HuH-7.5 (cell line): ENCODE data around the gene SNCAIP.
A peak's percentile ranks its signal among the peaks of the same experiment; 100 is the strongest.

Experiments used
- DNase-seq: peaks from one replicate; pipeline ENCODE4 v3.0.0; 2011; ENCODE audit warnings: low spot score

The SNCAIP gene

DNA sequence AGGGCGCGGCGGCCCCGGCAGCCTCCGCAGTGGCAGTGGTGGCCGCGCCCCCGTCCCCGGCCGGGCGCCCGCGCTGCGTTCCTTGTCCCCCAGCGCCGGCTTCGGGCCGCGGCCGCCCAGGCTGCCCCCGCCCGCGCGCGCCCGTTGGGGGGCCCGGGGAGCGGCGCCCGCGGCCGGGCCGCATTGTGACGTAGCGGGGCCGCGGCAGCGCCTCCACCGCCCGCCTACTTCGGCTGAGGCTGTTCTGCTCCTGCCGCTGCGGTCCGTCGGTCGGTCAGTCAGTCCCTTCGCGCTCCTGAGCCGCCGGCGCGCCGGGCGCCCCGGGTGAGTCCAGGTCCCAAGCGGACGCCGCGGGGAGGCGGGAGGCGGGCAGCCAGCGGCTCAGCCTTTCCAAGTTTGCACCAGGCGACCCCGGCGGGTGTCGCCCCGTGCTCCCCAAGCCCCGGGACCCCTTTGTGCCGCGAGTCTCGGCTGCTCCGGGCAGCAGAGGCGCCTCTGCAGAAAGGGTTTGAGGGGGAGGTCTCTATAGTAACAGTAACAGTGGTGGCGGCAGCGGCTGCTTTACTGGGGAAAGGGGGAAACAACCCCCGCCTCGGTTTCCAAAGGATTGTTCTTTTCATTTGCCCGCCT lies at the start of gene SNCAIP:
TSS of gene SNCAIP (plus strand) at position 277 of the 630 bp plus-strand sequence. CDS start 78,898 bp downstream, outside the sequence.
- DNase-seq = peak; percentile 29

DNA sequence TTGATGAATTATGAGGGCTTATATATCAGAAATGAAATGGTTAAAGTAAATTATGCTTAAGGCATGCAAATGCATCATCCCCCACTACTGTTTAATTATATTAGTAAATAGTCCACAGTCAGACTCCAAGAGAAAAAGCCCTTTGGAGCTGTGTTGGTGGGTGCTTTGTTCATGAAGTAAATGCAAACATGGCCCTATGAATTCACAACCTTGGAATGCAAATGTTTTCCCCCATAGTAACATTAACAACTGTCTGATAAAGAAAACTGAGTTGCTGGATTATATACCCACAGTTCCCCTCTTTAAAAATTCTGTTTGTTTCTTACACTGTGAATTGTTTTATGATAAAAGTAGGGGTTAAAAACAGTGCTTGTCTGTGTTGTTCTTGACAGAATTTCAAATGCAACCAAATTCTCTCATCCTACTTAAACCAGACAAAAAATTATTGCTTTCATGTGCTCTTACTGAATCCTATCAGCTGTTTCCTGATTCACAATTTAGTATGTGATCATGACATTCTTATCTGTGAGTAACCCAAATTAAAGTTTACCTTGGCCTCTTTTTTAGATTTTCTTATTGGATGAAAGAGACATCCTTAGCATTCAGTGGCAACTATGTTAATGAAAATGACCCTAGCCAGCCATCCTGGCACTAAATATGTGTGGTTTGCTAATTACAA lies 48.5 kb upstream of the SNCAIP start:
- DNase-seq = no peak

DNA sequence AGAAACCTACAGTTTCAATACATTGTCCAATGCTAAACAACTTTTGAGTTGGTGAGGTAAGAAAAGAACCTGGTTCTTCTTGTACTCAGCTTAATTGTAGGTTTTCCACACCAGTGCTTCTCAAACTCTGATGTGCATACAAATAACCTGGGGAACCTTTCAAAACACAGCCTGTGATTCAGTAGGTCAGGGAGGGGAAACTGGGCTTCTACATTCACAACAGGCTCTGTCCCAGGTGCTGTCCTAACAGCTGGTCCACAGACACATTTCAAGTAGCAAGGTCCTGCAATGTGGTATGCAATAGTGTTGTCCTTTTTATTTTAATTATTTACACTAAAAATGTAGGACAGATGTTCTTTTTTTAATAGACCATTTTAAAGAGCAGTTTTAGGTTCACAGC lies 47.4 kb upstream of the SNCAIP start:
- DNase-seq = no peak

DNA sequence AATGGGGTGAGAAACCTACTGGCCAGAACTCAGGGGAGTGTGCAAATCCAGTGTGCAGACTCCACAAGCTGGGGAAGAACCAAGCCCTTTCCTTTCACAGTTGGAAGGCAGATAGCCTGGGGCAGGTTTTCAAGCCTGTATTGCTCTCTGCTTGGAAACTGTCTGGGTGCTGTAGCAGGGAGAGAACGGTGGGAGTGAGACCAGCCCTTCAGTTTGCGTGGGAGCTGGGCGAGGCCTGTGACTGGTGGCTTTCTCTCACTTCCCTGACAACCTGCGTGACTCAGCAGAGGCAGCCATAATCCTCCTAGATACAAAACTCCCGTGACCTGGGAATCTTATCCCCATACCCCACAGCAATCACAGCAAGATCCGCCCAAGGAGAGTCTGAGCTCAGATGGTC lies 44.9 kb upstream of the SNCAIP start:
- DNase-seq = no peak

DNA sequence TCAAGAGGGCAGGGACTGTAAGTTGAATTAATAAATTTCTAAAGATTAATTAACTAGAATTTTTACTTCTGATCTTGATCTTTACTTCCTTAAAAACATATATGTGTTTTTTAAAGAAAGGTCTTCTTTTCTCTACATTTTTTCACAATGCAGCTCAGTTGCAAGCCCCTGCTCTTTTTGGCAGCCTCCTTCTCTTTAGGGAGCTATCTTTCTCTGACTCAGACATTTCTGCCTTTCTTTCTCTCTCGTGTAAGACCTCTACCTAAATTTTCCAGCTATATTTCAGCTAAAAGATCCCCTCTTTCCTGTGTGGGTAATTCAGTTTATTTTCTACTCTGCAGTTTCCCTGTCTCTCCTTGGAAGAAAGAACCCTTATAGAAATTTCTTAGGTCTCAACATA lies 38.3 kb upstream of the SNCAIP start:
- DNase-seq = no peak

DNA sequence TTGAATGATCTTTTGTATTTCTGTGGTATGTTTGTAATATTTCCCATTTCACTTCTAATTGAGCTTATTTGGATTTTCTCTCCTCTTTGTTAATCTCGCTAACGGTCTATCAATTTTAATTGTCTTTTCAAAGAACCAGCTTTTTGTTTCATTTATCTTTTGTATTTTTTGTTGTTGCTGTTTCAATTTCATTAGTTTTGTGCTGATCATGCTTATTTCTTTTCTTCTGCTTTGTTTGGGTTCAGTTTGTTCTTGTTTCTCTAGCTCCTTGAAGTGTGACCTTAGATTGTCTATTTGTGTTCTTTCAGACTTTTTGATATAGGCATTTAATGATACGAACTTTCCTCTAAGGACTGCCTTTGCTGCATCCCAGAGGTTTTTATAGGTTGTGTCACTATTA lies 28.4 kb upstream of the SNCAIP start:
- no peak for DNase-seq

DNA sequence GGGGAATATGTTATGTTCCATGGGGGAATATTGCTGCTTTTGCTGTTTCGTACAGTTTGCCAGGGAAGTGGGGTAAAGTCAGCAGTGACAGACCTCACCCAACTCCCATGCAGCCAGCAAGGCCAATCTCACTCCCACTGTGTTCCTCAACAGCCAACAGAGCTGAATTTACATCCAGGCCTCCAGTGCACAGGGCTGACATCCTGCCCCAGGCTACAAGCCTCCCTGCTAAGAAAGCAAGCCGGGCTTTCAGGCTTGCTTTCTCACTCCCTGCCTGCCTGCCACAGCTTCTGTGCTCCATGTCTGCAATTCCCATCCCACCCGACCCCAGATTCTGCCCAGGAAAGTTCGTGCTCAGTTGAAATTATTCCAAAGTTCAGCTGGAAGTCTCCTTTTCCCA lies 25.5 kb upstream of the SNCAIP start:
- no peak for DNase-seq

DNA sequence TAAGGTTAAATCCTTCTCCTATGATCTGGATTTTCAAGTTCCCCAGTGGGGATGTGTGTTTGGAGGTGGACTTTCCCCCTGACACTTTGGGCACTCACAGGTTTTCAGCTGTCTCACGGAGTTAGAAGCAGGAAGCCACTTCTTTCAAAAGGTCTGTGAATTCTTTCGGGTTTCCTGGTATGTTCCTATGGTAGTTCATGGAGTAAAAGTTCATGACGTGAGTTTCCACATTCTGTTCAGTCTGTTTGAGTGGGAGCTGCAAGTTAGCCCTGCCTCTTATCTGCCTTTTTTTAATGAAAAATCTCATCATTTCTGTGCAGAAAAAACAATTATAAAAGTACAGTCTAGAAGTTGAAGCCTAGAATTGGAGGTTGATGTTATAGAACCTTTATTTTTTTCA lies 24.9 kb upstream of the SNCAIP start:
- DNase-seq = no peak

DNA sequence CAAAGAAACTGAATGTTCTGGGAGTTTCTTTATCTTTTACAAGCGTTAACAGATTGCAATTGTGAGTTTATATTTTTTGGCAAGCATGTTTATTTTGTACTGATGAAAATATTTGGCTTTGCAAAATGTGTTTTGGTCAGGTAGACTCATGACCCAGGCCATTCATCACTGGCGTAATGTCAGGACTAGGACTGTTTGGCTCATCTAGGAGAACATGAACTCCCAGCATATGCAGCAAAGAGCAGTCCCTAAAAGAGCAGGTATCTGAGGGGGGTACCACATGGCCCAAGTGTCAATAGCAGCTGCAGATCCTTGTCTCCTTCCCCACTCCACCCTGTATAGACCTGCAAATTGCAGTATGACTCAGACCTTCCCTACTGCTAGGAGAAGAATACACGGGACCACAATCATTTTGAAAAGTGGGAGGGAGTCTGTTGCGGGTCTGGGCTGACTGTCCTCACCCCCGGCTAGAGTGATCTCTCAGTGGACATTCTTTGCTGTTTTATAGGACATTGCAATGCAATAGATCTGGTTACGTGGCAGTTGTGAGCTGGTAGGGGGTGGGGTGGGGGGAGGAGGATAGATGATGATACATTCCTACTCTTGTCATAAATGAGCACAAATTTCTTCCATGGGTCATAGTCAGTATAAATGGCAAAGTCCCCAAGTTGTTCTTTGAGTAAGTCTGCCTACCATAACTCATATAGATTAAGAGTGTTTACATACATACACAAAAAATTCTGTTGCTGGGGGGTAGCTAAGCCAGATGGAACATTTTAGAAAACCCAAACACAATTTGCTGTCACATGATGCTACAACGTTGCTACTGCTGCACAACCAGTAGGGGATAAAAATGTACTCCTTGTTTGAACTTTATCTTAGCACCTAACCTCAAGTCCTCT lies 20.8 kb upstream of the SNCAIP start:
- DNase-seq = no peak

DNA sequence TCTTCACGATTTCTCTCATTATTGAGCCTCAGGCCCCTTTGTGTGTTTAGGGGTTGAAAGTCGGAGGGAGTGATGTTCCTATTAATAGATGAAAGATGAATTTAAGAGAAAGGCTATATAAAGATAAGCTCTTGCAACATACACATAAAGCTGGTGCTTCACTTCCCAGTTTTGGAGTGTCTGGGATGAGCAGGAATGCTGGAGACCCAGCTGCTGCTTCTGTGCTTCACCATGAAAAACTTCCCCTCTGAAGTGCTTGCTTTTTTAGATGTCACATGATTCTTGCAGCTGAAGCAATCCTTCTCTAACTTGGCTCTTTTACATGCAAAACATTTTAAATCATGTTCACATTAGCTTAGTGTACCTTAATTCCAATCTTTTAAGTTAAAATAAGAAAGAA lies 19.7 kb upstream of the SNCAIP start:
- no peak for DNase-seq

DNA sequence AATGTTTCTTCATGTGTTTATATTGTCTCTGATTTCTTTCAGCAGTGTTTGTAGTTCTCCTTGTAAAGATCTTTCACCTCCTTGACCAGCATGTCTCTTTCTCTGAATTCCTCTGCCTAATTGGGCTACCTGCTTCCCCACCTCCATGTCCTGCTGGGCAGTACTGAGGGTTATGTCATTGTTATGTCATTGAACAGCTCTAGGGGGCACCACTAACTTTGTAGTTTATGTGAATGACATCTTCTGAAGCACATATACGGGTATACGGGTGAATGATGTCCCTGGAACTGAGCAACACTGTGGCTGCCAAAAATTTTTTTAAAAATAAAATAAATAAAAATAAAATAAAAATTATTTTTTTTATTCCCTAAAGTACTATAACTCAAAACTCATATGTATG lies 16.9 kb upstream of the SNCAIP start:
- DNase-seq = no peak

DNA sequence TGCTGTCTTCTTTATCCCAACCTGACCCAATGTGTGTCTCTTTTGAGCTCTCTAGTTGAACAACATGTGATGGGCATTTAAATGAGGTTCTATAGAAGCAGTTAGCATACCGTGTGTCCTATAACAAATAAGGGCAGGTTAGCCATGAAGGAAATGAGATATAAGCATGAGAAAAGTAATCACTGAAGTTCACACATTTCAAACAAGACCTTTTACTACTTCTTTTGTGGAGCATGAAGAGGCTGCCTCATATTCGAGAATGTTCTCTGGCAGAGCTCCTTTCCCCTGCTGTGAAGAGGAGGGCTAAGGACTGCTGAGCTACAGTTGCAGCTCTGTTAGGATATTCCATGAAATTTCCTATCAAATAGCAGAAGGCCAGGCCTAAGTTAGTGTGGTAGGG lies 15.2 kb upstream of the SNCAIP start:
- no peak for DNase-seq

DNA sequence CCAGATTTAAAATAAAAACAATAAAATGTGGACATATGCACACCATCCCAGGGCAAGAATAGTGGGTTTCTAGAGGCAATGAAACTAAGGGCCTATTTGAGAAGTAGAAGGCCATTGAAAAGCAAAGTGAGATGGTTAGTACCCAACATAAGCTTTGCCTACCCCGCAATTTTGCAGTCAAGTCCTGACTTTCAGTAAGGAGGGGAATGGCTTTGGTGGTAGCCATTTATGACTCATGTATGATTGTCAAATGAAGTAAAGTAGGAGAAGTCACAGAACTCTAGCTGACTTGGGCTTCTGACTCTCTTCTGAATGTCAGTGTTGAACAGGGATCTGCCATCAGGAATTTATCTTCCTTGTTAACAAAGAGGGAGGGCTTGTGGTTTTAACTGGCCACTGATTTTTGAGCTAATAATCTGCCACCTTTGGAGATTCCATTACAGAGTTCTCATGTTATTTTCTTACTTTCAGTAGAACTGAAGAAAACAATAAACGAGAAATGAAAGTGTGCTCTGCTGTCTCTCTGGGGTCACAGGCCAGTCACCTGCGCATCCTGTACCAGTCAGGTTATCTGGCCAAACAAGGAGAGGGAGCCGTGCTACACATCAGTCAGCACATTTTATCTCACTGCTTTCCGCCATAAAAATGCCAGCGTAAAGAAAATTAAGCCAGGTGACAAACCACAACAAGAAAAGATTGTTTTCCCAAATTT lies 14.3 kb upstream of the SNCAIP start:
- DNase-seq = no peak

DNA sequence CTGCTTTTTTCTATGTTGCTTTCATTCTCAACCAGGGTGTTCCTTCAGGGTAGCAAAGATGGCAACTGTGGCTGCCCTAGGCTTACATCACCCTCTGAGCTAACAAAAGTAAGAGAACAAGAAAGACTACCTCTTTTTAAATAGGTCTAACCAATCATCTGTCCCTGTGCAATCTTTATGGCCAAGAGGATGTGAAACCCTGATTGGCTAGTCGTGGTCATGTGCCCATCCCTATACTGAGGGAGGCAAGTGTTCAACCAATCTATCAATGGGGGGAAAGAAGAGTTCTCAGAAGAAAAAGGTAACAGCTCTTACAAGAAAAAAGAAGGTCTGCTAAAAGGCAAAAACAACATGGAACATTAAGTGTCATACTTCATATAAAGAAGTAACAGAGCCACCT lies 11.7 kb upstream of the SNCAIP start:
- DNase-seq = no peak

DNA sequence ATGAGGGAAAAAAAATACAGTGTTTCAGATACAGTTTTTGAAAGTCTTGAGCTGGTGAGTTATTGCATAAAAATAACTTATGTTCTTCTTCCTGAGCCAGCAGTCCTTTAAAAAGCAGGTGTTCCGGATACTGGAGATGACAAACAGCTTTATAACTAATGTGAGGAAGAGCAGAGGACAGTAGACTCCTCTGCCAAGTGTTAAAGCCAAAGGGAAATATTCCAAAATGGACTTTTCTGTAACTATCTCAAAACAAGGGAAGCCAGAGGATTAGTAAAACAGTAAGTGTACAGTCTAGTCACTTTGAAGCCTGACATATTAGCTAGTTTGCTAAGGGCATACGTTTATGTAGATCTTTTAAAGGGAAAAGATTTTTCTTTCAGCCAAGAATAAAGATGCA lies 11.0 kb upstream of the SNCAIP start:
- no peak for DNase-seq

DNA sequence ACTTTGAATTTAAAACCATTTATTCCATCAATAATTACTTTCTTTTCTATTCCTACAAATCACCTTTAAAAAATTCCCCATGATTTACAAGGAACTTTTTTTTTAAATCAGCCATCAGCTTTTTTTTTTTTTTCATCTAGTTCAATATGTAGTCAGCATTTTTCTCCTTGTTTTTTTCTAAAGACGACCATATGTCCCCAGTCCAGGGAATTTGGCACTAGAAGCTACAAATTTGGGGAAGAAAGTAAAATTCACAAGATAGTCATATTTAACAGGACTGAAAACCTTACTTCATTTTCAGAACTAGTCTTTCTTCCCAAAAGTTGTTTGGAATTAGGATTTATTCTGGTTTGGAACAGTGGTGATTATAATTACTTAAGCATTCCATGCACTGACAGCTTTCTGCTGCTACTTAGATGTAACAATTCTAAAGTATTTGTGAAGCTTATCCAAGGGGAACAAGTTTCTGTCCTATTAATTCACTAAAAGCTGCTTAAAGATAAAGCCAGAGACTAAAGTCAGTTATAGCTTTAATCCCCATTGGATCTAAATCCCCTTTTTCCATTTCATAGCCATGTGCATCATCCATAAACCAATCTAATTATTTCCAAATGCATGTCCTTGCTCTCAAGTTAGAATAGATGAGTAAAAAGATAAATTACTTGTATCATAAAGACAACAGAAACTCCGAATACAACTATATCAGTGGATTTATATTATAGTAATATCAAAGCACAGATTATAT lies 7.4 kb upstream of the SNCAIP start:
- DNase-seq = no peak

DNA sequence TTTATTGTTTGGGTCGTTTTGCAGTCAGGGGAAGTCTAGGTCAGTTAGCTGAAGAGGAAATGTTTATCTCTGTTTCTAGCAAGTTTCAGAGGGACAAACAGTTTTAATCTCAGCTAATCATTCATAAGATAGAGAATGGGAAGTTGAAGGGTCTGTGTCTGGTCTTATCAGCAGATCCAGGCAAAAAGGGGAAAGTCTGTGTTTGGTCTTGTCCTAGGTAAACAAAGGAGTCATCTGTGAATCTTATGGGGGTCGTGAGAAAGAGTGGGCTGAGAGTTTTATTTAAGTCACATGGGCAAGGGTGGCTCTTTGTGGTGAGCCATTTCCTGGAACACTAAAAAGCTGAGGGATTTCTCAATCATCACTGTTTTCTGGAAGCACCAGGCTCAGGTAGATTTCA lies 5.6 kb upstream of the SNCAIP start:
- no peak for DNase-seq

DNA sequence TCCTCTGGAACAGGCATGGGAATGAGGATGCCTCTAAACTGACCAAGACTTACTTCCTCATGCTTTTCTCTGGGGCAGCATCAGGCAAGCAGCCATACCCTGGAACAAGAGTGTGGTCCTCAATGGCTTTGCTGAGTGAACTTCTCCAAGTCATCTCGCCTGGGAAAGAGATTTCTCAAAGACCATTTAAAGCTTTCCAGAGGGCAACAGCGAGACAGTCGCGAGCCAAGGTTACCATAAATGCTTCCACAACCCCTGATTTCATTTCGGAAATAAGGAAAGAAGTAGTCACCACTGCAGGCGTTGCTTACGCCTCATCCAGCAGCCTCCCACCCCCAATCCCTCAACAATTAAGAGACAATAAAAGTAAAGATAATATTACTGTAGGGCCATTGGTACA lies 1.1 kb upstream of the SNCAIP start:
- DNase-seq = no peak

DNA sequence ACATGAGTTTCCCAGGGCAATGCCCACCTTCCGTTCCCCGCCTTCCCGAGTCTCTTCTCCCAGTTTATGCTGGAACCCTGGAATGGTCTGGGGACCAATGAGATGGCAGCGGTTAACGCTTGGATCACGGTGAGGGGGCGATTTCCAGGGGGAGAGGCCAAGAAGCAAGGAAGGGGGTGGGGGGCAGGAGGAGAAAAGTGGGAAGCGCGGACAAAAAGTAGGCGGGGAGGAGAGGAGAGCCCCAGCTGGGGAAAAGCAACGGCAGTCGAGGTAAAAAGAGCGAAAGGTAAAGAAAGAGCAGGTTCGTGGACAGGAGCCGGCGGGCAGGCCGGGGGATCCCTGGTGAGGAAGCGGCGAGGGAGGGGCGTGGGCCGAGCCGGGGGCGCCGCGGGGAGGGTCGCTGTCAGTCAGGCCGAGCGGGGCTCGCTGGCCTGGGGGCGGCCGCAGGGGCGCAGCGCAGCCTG lies 508 bp upstream of the SNCAIP start:
- DNase-seq = no peak

DNA sequence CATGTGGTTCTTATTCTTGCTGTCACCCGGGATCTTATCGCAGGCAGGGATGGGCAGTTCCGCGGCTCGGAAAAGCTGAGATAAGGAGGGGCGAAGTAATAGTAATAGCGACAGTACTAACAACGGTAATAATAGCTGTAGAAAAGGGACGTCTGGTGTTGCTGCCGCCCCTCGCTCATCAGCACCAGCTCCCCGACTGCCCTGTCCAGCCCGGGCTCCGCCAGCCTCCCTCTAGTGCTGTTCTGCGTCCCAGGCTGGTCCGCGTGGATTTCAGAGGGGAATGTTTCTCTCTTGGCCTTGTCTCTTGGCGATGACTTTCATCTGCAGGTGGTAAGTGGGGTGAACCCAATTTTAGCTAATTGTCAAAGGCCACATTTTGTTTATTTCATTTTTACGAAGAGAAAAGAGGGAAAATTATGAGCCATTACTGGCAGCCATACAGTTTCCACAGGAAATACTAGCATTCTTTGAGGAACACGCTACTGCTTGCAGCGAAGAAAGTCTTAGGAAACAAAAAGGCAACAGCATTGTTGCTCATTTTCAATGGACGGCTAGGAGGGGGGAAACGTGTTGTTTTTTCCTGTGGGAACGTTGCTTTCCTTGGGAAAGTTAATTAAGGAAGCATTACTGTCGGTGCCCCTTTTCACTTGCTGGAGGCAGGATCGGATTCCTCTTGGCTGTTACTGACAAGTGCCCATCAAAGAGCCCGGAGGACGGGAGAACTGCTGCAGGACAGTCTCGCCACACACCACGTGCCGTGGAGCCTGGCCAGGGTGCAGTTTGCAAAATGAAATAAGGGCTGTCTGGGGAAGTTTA lies 762 bp downstream of the SNCAIP start:
- DNase-seq = peak; percentile 23

DNA sequence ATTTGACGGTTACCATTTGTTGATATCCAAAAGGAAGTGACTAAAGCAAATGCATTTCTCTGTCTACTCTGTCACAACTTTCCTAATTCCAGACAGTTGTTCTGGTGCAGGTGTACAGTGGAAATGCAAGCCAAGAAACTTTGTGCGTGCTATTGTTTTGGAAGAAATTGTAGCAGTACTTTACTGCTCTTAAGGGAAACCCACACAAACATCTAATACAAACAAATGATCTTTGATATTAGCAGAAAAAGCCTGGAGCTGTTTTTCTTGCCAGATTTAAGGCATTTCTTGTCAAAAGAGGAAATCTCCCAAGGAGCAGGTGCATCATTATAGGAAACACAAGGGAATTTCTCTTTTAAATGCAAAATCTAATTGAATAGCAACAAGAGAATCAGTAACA lies 2.0 kb downstream of the SNCAIP start:
- no peak for DNase-seq
